Measurements from ENCODE around the gene RORB. TPM values are rescaled to one million over a fixed set of nuclear protein-coding genes. Genes with fewer than 3 reads are reported as not detected.

RORB gene
- polyA plus RNA-seq, 1 donor from 2014 or later: 0.77 TPM

- no peak overlapping the region for H3K9ac ChIP-seq (ENCODE audit: low read length)
- no peak overlapping the region for H3K4me2 ChIP-seq (ENCODE audit: low read length)
- no peaks in the 10 kb centered on the region for H3K27me3 ChIP-seq (ENCODE audit: insufficient read depth, low read depth, low read length)
- peaks cover 4% of the 10 kb centered on the region for H3F3A ChIP-seq (ENCODE audit: insufficient read depth, low read length, poor library complexity, severe bottlenecking)
- no peaks in the 10 kb centered on the region for H4K20me1 ChIP-seq (ENCODE audit: insufficient read depth)
- no peaks in the 10 kb centered on the region for H3K9me3 ChIP-seq (ENCODE audit: low read length)
- H3K27ac ChIP-seq (ENCODE audit: low read length): no peak overlapping the region
- no peaks in the 10 kb centered on the region for H3K79me2 ChIP-seq (replicated peaks; ENCODE audit: insufficient read depth, low read length)
- H3K9me2 ChIP-seq (ENCODE audit: insufficient read depth, low read length): no peaks in the 10 kb centered on the region
- H2AFZ ChIP-seq (ENCODE audit: low read depth, low read length): no peak overlapping the region
- no peaks in the 10 kb centered on the region for H3K36me3 ChIP-seq (ENCODE audit: insufficient read depth, low read length)
- peak; percentile 96 for TF ChIP-seq EP300 (conservative IDR thresholded peaks at IDR 0.05; ENCODE audit: poor library complexity, severe bottlenecking)
- TF ChIP-seq POLR2AphosphoS5 (IDR thresholded peaks at IDR 0.05): peak; percentile 96
- TF ChIP-seq TAF1 (IDR thresholded peaks at IDR 0.05; ENCODE audit: low read depth): no peak
- peak; percentile 25 for TF ChIP-seq SMC3 (conservative IDR thresholded peaks at IDR 0.05; ENCODE audit: poor library complexity)
- TF ChIP-seq, protein P1, sequence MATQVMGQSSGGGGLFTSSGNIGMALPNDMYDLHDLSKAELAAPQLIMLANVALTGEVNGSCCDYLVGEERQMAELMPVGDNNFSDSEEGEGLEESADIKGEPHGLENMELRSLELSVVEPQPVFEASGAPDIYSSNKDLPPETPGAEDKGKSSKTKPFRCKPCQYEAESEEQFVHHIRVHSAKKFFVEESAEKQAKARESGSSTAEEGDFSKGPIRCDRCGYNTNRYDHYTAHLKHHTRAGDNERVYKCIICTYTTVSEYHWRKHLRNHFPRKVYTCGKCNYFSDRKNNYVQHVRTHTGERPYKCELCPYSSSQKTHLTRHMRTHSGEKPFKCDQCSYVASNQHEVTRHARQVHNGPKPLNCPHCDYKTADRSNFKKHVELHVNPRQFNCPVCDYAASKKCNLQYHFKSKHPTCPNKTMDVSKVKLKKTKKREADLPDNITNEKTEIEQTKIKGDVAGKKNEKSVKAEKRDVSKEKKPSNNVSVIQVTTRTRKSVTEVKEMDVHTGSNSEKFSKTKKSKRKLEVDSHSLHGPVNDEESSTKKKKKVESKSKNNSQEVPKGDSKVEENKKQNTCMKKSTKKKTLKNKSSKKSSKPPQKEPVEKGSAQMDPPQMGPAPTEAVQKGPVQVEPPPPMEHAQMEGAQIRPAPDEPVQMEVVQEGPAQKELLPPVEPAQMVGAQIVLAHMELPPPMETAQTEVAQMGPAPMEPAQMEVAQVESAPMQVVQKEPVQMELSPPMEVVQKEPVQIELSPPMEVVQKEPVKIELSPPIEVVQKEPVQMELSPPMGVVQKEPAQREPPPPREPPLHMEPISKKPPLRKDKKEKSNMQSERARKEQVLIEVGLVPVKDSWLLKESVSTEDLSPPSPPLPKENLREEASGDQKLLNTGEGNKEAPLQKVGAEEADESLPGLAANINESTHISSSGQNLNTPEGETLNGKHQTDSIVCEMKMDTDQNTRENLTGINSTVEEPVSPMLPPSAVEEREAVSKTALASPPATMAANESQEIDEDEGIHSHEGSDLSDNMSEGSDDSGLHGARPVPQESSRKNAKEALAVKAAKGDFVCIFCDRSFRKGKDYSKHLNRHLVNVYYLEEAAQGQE (IDR thresholded peaks at IDR 0.05; ENCODE audit: borderline replicate concordance): peak; percentile 77
- no peak for TF ChIP-seq MXI1 (conservative IDR thresholded peaks at IDR 0.05; ENCODE audit: poor library complexity, severe bottlenecking)
- TF ChIP-seq RAD21 (conservative IDR thresholded peaks at IDR 0.05): no peak
- no peak for TF ChIP-seq EZH2 (IDR thresholded peaks at IDR 0.05; ENCODE audit: borderline replicate concordance, insufficient read depth, low read length, poor library complexity, severe bottlenecking)
- TF ChIP-seq CTCF (IDR thresholded peaks at IDR 0.05; ENCODE audit: poor library complexity, severe bottlenecking): peak; percentile 21
- H3K4me3 ChIP-seq (ENCODE audit: low read length): no peak overlapping the region
These were observed 37.7 kb downstream of the RORB start for GRCh38 chr9:74534841-74535240.

DNA sequence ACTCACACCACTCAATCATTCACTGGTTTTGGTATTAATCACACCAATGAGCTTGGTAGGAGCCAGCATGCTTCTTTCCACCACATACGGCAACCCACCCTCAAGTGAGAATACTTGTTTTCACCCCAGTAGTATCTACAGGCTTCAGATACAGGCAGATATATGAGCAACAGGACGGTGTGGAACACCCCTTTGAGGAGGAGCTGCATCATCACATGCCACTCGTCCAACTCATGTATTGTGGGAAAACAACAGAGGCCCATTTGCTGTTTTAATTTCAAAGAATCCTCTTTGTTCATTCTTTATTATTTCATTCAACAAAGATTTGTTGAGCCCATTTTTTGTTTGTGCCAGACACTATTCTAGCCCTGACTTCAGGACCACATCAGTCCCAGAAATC lies 46.0 kb downstream of the RORB start:
- no peak overlapping the region for H2AFZ ChIP-seq (ENCODE audit: low read depth, low read length)
- H3K9me2 ChIP-seq (ENCODE audit: insufficient read depth, low read length): no peaks in the 10 kb centered on the region
- no peaks in the 10 kb centered on the region for H3K27me3 ChIP-seq (ENCODE audit: insufficient read depth, low read depth, low read length)
- TF ChIP-seq POLR2AphosphoS5 (IDR thresholded peaks at IDR 0.05) (no peak), CTCF (IDR thresholded peaks at IDR 0.05; ENCODE audit: poor library complexity, severe bottlenecking) (no peak), MXI1 (conservative IDR thresholded peaks at IDR 0.05; ENCODE audit: poor library complexity, severe bottlenecking) (no peak), RAD21 (conservative IDR thresholded peaks at IDR 0.05) (no peak), EZH2 (IDR thresholded peaks at IDR 0.05; ENCODE audit: borderline replicate concordance, insufficient read depth, low read length, poor library complexity, severe bottlenecking) (no peak), SMC3 (conservative IDR thresholded peaks at IDR 0.05; ENCODE audit: poor library complexity) (no peak), TAF1 (IDR thresholded peaks at IDR 0.05; ENCODE audit: low read depth) (no peak), EP300 (conservative IDR thresholded peaks at IDR 0.05; ENCODE audit: poor library complexity, severe bottlenecking) (no peak)
- TF ChIP-seq, protein P1 (IDR thresholded peaks at IDR 0.05; ENCODE audit: borderline replicate concordance): no peak
- no peak overlapping the region for H3K4me3 ChIP-seq (ENCODE audit: low read length)
- H3K9me3 ChIP-seq (ENCODE audit: low read length): no peaks in the 10 kb centered on the region
- no peak overlapping the region for H3K9ac ChIP-seq (ENCODE audit: low read length)
- no peaks in the 10 kb centered on the region for H3K79me2 ChIP-seq (replicated peaks; ENCODE audit: insufficient read depth, low read length)
- no peak overlapping the region for H3K4me2 ChIP-seq (ENCODE audit: low read length)
- H3F3A ChIP-seq (ENCODE audit: insufficient read depth, low read length, poor library complexity, severe bottlenecking): no peaks in the 10 kb centered on the region
- H3K27ac ChIP-seq (ENCODE audit: low read length): no peak overlapping the region
- no peaks in the 10 kb centered on the region for H4K20me1 ChIP-seq (ENCODE audit: insufficient read depth)
- H3K36me3 ChIP-seq (ENCODE audit: insufficient read depth, low read length): no peaks in the 10 kb centered on the region

All from neural cell (in vitro differentiated cells).